H1 (cell line): ENCODE results near the gene EMC10. TPM values are rescaled to one million over a fixed set of nuclear protein-coding genes. Genes with fewer than 3 reads are reported as not detected.

Experiments used
- CTCF ChIA-PET: fragments of 300-600 bp; sonication (Branson Sonifier 250); formaldehyde crosslinking; loops from one replicate; lab custom pipeline; 2021; ENCODE audit not compliant: partially characterized antibody; lab: Charles Lee
- POLR2A ChIA-PET: fragments of 300-600 bp; sonication (Branson Sonifier 250); formaldehyde crosslinking; loops from one replicate; lab custom pipeline; 2021; ENCODE audit warnings: inconsistent platforms; ENCODE audit not compliant: partially characterized antibody; lab: Charles Lee
- DNase-seq, 2 experiments: peaks; one replicate each; pipeline versions ENCODE4 v3.0.0 to v3.0.0-alpha.2; 2010 to 2022; ENCODE audit warnings: low spot score in 2 of 2, low read depth in 1 of 2, mixed read lengths in 1 of 2
- FAIRE-seq: peaks from 2 replicates; lab custom pipeline; 2011; peaks lifted over from hg19 to GRCh38; lab: Jason Lieb, UNC
- H2AFZ ChIP-seq: 2 replicates; pipeline ENCODE4 v1.8.1; 2012; ENCODE audit warnings: low read length, inconsistent platforms
- H2AK5ac ChIP-seq: 2 replicates; pipeline ENCODE4 v1.6.1; 2013; ENCODE audit warnings: low read depth, low read length
- H2BK120ac ChIP-seq: replicated peaks from 2 replicates; pipeline ENCODE3; 2013; ENCODE audit warnings: low read depth, low read length, inconsistent platforms
- H2BK12ac ChIP-seq: 2 replicates; pipeline ENCODE4 v1.6.1; 2013; ENCODE audit warnings: low read depth, low read length
- H2BK15ac ChIP-seq: 2 replicates; pipeline ENCODE4 v1.6.1; 2013; ENCODE audit warnings: low read length
- H2BK20ac ChIP-seq: 2 replicates; pipeline ENCODE4 v1.6.1; 2013; ENCODE audit warnings: low read length
- H2BK5ac ChIP-seq: 2 replicates; pipeline ENCODE4 v1.6.1; 2013; ENCODE audit warnings: low read depth, low read length
- H3K14ac ChIP-seq: 2 replicates; pipeline ENCODE4 v1.6.1; 2013; ENCODE audit warnings: inconsistent platforms; ENCODE audit not compliant: insufficient read length
- H3K18ac ChIP-seq: 2 replicates; pipeline ENCODE4 v1.6.1; 2013; ENCODE audit warnings: low read length; ENCODE audit errors: extremely low read depth
- H3K23ac ChIP-seq: 2 replicates; pipeline ENCODE4 v1.6.1; 2013; ENCODE audit warnings: inconsistent platforms; ENCODE audit not compliant: insufficient read length
- H3K23me2 ChIP-seq: 2 replicates; pipeline ENCODE4 v1.6.1; 2013; ENCODE audit warnings: low read depth, low read length
- H3K27ac ChIP-seq: 2 replicates; pipeline ENCODE4 v1.6.1; 2011; ENCODE audit warnings: low read depth, low read length, inconsistent platforms
- H3K27me3 ChIP-seq, 4 experiments: replicated peaks in 1 of 4; 1 replicate in 1 of 4; 2 replicates in 3 of 4; pipeline versions ENCODE4 v1.6.1 to v1.8.1; 2011 to 2013; ENCODE audit warnings: low read length in 3 of 4, mild to moderate bottlenecking in 3 of 4, inconsistent platforms in 2 of 4, mixed read lengths in 2 of 4, moderate library complexity in 1 of 4; ENCODE audit not compliant: control insufficient read depth in 3 of 4, insufficient read depth in 3 of 4; ENCODE audit errors: extremely low read depth in 1 of 4
- H3K36me3 ChIP-seq, 4 experiments: 2 replicates each; pipeline versions ENCODE4 v1.6.1 to v1.8.1; 2011 to 2013; ENCODE audit warnings: mild to moderate bottlenecking in 4 of 4, low read length in 3 of 4, moderate library complexity in 2 of 4, control low read depth in 1 of 4, inconsistent platforms in 1 of 4; ENCODE audit not compliant: insufficient read depth in 4 of 4, control insufficient read depth in 2 of 4
- H3K4ac ChIP-seq: replicated peaks from 2 replicates; pipeline ENCODE3; 2013; ENCODE audit warnings: low read length, low read depth, mixed read lengths, inconsistent platforms; ENCODE audit not compliant: insufficient read length
- H3K4me1 ChIP-seq, 4 experiments: replicated peaks in 1 of 4; 1 replicate in 1 of 4; 2 replicates in 3 of 4; pipeline versions ENCODE4 v1.6.1 to v1.8.1; 2011 to 2013; ENCODE audit warnings: low read length in 3 of 4, inconsistent platforms in 2 of 4, mixed read lengths in 1 of 4; ENCODE audit not compliant: insufficient read depth in 4 of 4, control insufficient read depth in 3 of 4
- H3K4me2 ChIP-seq, 2 experiments: 2 replicates each; pipeline versions ENCODE4 v1.6.1 to v1.8.1; 2011 to 2013; ENCODE audit warnings: low read depth in 2 of 2, low read length in 2 of 2, control low read depth in 1 of 2, inconsistent platforms in 1 of 2, mild to moderate bottlenecking in 1 of 2; ENCODE audit not compliant: insufficient read depth in 1 of 2
- H3K4me3 ChIP-seq, 4 experiments: fragments of 200-600, 300-600 bp in 1 of 4; sonication (generic), shearing (Covaris generic), sonication (Bioruptor Twin) in 1 of 4; 2 replicates each; pipeline versions ENCODE4 v1.5.1 to v1.8.1; 2011 to 2016; ENCODE audit warnings: low read length in 4 of 4, low read depth in 3 of 4, control low read depth in 2 of 4, inconsistent platforms in 2 of 4, mild to moderate bottlenecking in 2 of 4, mixed read lengths in 1 of 4, moderate library complexity in 1 of 4; ENCODE audit not compliant: insufficient read depth in 2 of 4; ENCODE audit errors: extremely low read depth in 1 of 4
- H3K56ac ChIP-seq: replicated peaks from 2 replicates; pipeline ENCODE3; 2013; ENCODE audit warnings: low read depth, mild to moderate bottlenecking, mixed read lengths, low read length, inconsistent platforms; ENCODE audit not compliant: insufficient read length
- H3K79me1 ChIP-seq: 2 replicates; pipeline ENCODE4 v1.6.1; 2013; ENCODE audit warnings: low read depth, low read length, control low read depth
- H3K79me2 ChIP-seq, 2 experiments: 2 replicates each; pipeline versions ENCODE4 v1.6.1 to v1.8.1; 2012 to 2013; ENCODE audit warnings: low read length in 2 of 2, mild to moderate bottlenecking in 2 of 2, inconsistent platforms in 1 of 2; ENCODE audit not compliant: insufficient read depth in 2 of 2, control insufficient read depth in 1 of 2
- H3K9ac ChIP-seq, 4 experiments: replicated peaks in 1 of 4; 1 replicate in 1 of 4; 2 replicates in 3 of 4; pipeline versions ENCODE4 v1.6.1 to v1.8.1; 2011 to 2013; ENCODE audit warnings: low read depth in 3 of 4, low read length in 3 of 4, control low read depth in 2 of 4, mild to moderate bottlenecking in 2 of 4, moderate library complexity in 2 of 4, inconsistent platforms in 1 of 4; ENCODE audit errors: extremely low read depth in 1 of 4
- H3K9me3 ChIP-seq, 2 experiments: 2 replicates each; pipeline versions ENCODE4 v1.6.1 to v1.8.1; 2012 to 2013; ENCODE audit warnings: mild to moderate bottlenecking in 2 of 2, moderate library complexity in 2 of 2, control low read depth in 1 of 2, inconsistent platforms in 1 of 2, low read depth in 1 of 2, low read length in 1 of 2, mixed read lengths in 1 of 2; ENCODE audit not compliant: insufficient read depth in 2 of 2
- H4K20me1 ChIP-seq, 2 experiments: replicated peaks in 1 of 2; 2 replicates each; pipeline versions ENCODE3 to v1.8.1; 2011 to 2013; ENCODE audit warnings: inconsistent platforms in 2 of 2, low read length in 2 of 2, mild to moderate bottlenecking in 1 of 2; ENCODE audit not compliant: insufficient read depth in 2 of 2, control insufficient read depth in 1 of 2
- H4K5ac ChIP-seq: 2 replicates; pipeline ENCODE4 v1.6.1; 2013; ENCODE audit warnings: low read length, low read depth, mixed read lengths, inconsistent platforms; ENCODE audit not compliant: insufficient read length
- H4K8ac ChIP-seq: 2 replicates; pipeline ENCODE4 v1.8.0; 2013; ENCODE audit warnings: mild to moderate bottlenecking, moderate library complexity, low read length, inconsistent platforms; ENCODE audit not compliant: insufficient read depth; ENCODE audit errors: extremely low read depth
- H4K91ac ChIP-seq: replicated peaks from 2 replicates; pipeline ENCODE3; 2013; ENCODE audit warnings: low read length, mixed read lengths, inconsistent platforms; ENCODE audit not compliant: insufficient read length
- CEBPB ChIP-seq: IDR thresholded peaks from 2 replicates; pipeline ENCODE4 v1.6.1; 2012; ENCODE audit warnings: low read depth, low read length
- WGBS, 2 experiments: shearing (Covaris generic) in 1 of 2; methylation state at CpG; one replicate each; pipeline versions ENCODE4 v1.1.6 to v1.1.7; 2013 to 2015; ENCODE audit warnings: low lambda C conversion rate in 2 of 2, mixed read lengths in 2 of 2, inconsistent platforms in 1 of 2, low coverage in 1 of 2, missing lambda C conversion rate in 1 of 2; ENCODE audit not compliant: insufficient replicate concordance in 2 of 2, insufficient coverage in 1 of 2, insufficient read length in 1 of 2; ENCODE audit errors: extremely low coverage in 1 of 2, missing lambda C conversion rate in 1 of 2; 5-methylcytosine and 5-hydroxymethylcytosine counted together
- polyA plus RNA-seq, 7 experiments: library from polyadenylated mRNA; depleted of rRNA in 3 of 7; stranded (reverse) in 5 of 7; unstranded in 2 of 7; fragments of >200 nt in 5 of 7; fragments of 200-250 nt in 2 of 7; gene quantifications; 1 replicate in 5 of 7; 2 replicates in 1 of 7; 4 replicates in 1 of 7; pipeline versions ENCODE4 v1.2.1 to v1.2.3, GENCODE V29; 2011 to 2013; ENCODE audit warnings: missing spikeins in 2 of 7, mixed read lengths in 2 of 7
- total RNA-seq: library from RNA; stranded (reverse); fragmentation: NEBNext Ultra II Directional; extraction: Animal tissue kit (Norgen Biotek cat#: 25700); gene quantifications from 2 replicates; pipeline ENCODE4 v1.2.1, GENCODE V29; 2021

EMC10 gene
- total and polyA plus RNA-seq, 2 of the 8 experiments (the other 6 are each of a cell fraction or from before 2014, with no cell fraction given) = 77.6 to 103 TPM

DNA sequence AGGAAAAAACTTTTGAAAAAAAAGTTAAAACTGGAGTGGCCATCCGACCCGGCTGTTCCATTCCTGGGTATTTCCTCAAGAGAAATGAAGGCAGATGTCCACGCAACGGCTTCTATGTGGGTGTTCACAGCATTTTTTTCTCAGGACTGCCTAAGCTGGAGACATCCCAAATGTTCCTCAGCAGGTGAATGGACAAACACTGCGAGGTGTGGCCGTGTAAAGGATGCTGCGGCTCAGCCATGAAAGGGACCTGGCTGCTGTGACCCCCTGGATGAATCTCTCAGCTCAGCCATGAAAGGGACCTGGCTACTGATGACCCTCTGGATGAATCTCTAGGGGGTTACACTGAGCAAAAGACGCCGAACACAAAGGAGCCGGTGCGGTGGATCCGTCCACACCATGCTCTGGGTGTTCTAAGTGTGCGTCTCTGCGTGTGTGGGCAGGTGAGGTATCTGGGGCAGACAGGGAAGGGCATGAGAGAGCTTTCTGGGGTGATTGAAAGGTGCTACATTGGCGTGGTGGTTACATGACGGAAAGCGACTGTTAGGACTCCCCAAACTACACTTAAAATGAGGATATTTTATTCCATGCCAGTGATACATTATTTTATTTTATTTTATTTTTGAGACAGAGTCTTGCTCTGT lies 44.6 kb downstream of the EMC10 start:
- H3K79me1 ChIP-seq = no peaks in the 10 kb centered on the region
- H3K27ac ChIP-seq = no peak overlapping the region
- FAIRE-seq (no peak), DNase-seq (no peak)
- no peak overlapping the region for H3K9ac ChIP-seq
- H3K4me2 ChIP-seq = no peak overlapping the region
- no peak overlapping the region for H4K91ac ChIP-seq
- no peak overlapping the region for H2BK12ac ChIP-seq
- ChIA-PET CTCF (interaction anchor here (3.9 to 19.3 kb wide), 2 partner anchors 17 to 35 kb away, joined by 13 to 206 read pairs; no protein-coding TSS in a partner anchor), POLR2A (no interaction called here)
- H2BK20ac ChIP-seq = no peak overlapping the region
- no peak overlapping the region for H3K4ac ChIP-seq
- H2BK120ac ChIP-seq = no peak overlapping the region
- no peaks in the 10 kb centered on the region; a peak in 1 of 7 replicates for H3K4me1 ChIP-seq
- H2AK5ac ChIP-seq = no peak overlapping the region
- no peaks in the 10 kb centered on the region; a peak in 1 of 4 replicates for H3K9me3 ChIP-seq
- H2BK15ac ChIP-seq = no peak overlapping the region
- H3K23me2 ChIP-seq = no peaks in the 10 kb centered on the region
- no peak overlapping the region for H4K8ac ChIP-seq
- no peak overlapping the region for H2BK5ac ChIP-seq
- H4K5ac ChIP-seq = no peak overlapping the region
- no peak overlapping the region for H3K56ac ChIP-seq
- no peak overlapping the region for H3K18ac ChIP-seq
- no peak overlapping the region for H3K23ac ChIP-seq
- no peak overlapping the region for H2AFZ ChIP-seq
- no peaks in the 10 kb centered on the region; a peak in 1 of 7 replicates for H3K27me3 ChIP-seq
- no peak overlapping the region for H3K4me3 ChIP-seq
- peaks cover 0 to 19% (median 0%) of the 10 kb centered on the region in 4 experiments; a peak in 2 of 8 replicates for H3K36me3 ChIP-seq
- no peak overlapping the region for H3K14ac ChIP-seq
- no peaks in the 10 kb centered on the region for H3K79me2 ChIP-seq
- H4K20me1 ChIP-seq = peaks cover 0 to 6% of the 10 kb centered on the region in 2 experiments
- TF ChIP-seq CEBPB = no peak
- 92% methylated on average over 17 of the region's 17 CpGs; no CpG with 5 or more reads in 1 of the 2 experiments for WGBS, 2 experiments
